Mesothelial cell of epicardium (in vitro differentiated cells): ENCODE data around the gene FBXO21. TPM values are rescaled to one million over a fixed set of nuclear protein-coding genes. Genes with fewer than 3 reads are reported as not detected.

Experiments used
- DNase-seq, 2 experiments: peaks; one replicate each; pipeline ENCODE4 v3.0.0; 2021; ENCODE audit warnings: low spot score in 2 of 2; ENCODE audit not compliant: unreplicated experiment in 2 of 2
- H3K27ac Mint-ChIP-seq: 2 replicates; pipeline ENCODE4 v1.8.0; 2021; ENCODE audit warnings: mixed read lengths
- H3K27me3 Mint-ChIP-seq: 2 replicates; pipeline ENCODE4 v1.8.0; 2021; ENCODE audit warnings: low read depth, mixed read lengths
- H3K36me3 Mint-ChIP-seq: 2 replicates; pipeline ENCODE4 v1.8.0; 2021; ENCODE audit warnings: mixed read lengths
- H3K4me1 Mint-ChIP-seq: 2 replicates; pipeline ENCODE4 v1.8.0; 2021; ENCODE audit warnings: mixed read lengths
- H3K4me3 Mint-ChIP-seq: 2 replicates; pipeline ENCODE4 v1.8.0; 2021; ENCODE audit warnings: mild to moderate bottlenecking, moderate library complexity, mixed read lengths
- H3K9me3 Mint-ChIP-seq: 2 replicates; pipeline ENCODE4 v1.8.0; 2021; ENCODE audit warnings: mixed read lengths
- total RNA-seq: library from RNA; stranded (reverse); gene quantifications from 3 replicates; pipeline ENCODE4 v1.2.1, GENCODE V29; 2021
- TF ChIP-seq, protein P1 (sequence below): fragments of 200-600 bp; sonication (generic); IDR thresholded peaks from one replicate; pipeline ENCODE4 v1.5.0; 2021; ENCODE audit warnings: antibody characterized with exemption; ENCODE audit not compliant: unreplicated experiment

FBXO21 gene
- total RNA-seq, 1 donor from 2014 or later = 57.5 TPM

DNA sequence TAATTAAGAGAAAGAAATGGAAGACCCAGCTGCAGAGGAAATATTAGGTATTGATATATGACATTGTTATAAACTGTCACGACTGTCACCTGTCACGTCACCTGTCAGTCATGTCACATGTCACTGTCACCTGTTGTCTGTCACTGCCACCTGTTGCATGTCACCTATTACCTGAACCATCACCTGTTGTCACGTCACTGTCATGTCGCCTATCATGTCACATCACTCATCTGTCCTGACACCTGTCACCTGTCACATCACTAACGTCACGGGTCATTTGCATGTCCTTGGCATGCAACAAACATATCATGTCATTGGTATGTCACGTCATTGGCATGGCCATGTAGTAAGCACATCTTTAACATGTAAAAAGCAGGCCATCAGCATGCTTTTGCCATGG is 64.5 kb downstream of the FBXO21 start:
- TF ChIP-seq, protein P1, sequence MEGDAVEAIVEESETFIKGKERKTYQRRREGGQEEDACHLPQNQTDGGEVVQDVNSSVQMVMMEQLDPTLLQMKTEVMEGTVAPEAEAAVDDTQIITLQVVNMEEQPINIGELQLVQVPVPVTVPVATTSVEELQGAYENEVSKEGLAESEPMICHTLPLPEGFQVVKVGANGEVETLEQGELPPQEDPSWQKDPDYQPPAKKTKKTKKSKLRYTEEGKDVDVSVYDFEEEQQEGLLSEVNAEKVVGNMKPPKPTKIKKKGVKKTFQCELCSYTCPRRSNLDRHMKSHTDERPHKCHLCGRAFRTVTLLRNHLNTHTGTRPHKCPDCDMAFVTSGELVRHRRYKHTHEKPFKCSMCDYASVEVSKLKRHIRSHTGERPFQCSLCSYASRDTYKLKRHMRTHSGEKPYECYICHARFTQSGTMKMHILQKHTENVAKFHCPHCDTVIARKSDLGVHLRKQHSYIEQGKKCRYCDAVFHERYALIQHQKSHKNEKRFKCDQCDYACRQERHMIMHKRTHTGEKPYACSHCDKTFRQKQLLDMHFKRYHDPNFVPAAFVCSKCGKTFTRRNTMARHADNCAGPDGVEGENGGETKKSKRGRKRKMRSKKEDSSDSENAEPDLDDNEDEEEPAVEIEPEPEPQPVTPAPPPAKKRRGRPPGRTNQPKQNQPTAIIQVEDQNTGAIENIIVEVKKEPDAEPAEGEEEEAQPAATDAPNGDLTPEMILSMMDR = no peak
- no peak for DNase-seq
- no peak overlapping the region for H3K4me3 Mint-ChIP-seq
- no peak overlapping the region for H3K27ac Mint-ChIP-seq
- peaks cover 14% of the 10 kb centered on the region for H3K4me1 Mint-ChIP-seq
- no peaks in the 10 kb centered on the region for H3K27me3 Mint-ChIP-seq
- no peaks in the 10 kb centered on the region for H3K36me3 Mint-ChIP-seq
- H3K9me3 Mint-ChIP-seq = peaks cover 9% of the 10 kb centered on the region

DNA sequence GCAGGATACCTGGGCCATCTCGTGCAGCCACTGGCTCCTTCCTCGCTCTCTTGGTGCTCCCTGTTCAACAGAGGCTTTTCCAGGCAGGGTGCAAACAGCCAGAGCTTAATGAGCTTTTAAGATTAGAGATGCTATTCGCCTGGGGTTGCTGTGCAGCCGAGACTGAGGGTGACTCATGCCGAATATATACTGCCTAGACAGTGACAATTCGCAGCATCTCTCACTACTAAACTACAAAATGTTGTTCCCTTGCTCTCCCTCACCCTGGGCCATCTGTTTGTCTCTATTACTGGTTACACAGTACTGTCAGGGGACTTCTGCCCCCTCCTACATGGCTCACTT is 65.0 kb downstream of the FBXO21 start:
- Mint-ChIP-seq H3K27me3 (no peaks in the 10 kb centered on the region), H3K4me1 (peaks cover 14% of the 10 kb centered on the region), H3K9me3 (peaks cover 9% of the 10 kb centered on the region), H3K27ac (no peak overlapping the region), H3K4me3 (no peak overlapping the region), H3K36me3 (no peaks in the 10 kb centered on the region)
- no peak for DNase-seq
- TF ChIP-seq, protein P1 = no peak

DNA sequence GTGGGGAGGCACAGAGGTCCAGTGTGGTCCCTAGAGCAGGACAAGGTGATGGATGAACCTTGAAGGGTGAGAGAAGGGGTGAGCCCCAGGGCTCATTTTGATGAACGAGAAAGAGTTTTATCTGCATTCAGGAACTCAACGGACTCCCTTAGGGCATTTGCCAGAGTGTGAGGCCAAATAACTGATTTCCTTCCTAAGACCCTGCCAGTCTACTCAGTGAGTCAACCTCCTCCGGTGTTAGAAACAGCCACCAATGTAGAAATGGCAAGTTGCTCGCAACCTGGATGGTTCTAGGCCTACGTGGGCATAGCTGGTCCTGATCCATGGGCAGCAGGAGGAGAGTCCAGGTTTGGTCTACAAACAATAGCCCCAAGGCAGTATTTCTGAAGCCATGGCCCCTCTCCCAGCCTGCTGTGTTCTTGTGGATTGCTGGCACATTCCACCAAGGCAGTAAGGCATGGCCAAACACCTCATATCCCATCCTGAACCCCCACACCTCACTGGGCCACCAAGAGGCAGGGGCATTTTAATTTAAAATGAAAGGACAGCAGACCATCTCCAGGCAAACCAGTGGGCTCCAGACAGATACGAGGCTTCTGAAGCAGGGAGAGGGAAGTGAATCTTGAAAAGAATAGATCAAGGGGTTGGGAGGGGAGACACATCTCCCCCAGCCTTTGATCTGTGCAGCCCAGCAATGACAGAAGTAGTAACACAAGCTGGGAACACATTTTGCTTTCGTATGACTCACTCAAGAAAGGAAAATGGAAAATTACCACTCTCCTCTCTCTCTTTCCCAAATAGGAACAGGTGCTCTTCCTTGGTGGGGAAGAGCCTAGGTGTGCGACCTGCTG is 65.6 kb downstream of the FBXO21 start:
- Mint-ChIP-seq H3K9me3 (peaks cover 9% of the 10 kb centered on the region), H3K36me3 (no peaks in the 10 kb centered on the region), H3K4me3 (no peak overlapping the region), H3K27ac (no peak overlapping the region), H3K4me1 (peaks cover 14% of the 10 kb centered on the region), H3K27me3 (no peaks in the 10 kb centered on the region)
- TF ChIP-seq, protein P1 = no peak
- DNase-seq = no peak

DNA sequence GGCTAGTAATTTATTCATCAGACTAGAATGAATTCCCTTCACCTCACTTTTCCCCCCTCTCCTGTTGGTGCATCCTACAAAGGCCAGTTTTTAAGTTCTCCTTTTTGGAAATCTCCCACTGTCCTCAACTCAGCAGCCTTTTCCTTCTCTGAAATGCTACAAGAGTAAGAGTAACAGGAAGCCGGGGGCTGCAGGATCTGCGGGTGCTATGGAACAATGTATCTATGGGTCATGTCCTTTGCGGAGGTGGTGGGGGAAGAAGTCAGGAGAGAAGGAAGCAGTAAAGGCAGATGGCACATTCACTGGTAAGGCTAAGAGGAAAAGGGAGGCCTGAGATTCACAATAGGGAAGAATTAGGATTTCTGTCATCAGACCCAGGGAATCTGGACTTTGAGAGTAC is 68.8 kb downstream of the FBXO21 start:
- Mint-ChIP-seq H3K4me1 (peaks cover 14% of the 10 kb centered on the region), H3K27me3 (no peaks in the 10 kb centered on the region), H3K27ac (no peak overlapping the region), H3K36me3 (no peaks in the 10 kb centered on the region), H3K9me3 (no peaks in the 10 kb centered on the region), H3K4me3 (no peak overlapping the region)
- TF ChIP-seq, protein P1 = no peak
- no peak for DNase-seq

DNA sequence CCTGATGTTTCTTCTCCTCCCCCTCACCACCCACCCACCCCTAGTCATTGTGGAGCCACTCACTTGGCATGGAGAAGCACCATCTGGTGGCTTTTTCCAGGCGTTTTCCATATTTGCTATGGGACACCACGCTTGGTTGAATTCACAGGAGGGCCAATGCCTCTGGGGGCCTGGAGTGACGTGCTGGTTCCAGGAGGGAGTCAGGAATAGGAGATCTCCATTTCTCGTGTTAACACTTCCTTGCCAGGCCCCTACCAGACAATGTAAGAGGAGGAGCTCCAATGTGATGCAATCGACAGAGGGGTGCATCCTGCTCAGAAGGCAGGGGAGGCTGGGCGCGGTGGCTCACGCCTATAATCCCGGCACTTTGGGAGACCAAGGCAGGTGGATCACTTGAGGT is 69.5 kb downstream of the FBXO21 start:
- no peak overlapping the region for H3K27ac Mint-ChIP-seq
- no peak overlapping the region for H3K4me3 Mint-ChIP-seq
- DNase-seq = no peak
- H3K27me3 Mint-ChIP-seq = no peaks in the 10 kb centered on the region
- no peaks in the 10 kb centered on the region for H3K36me3 Mint-ChIP-seq
- H3K4me1 Mint-ChIP-seq = peaks cover 12% of the 10 kb centered on the region
- TF ChIP-seq, protein P1 = no peak
- no peaks in the 10 kb centered on the region for H3K9me3 Mint-ChIP-seq
